Chondrocyte (in vitro differentiated cells): ENCODE data around the gene COL2A1. TPM values are rescaled to one million over a fixed set of nuclear protein-coding genes. Genes with fewer than 3 reads are reported as not detected.

ENCODE experiments used
- DNase-seq: peaks from one replicate; pipeline ENCODE4 v3.0.0; 2021; ENCODE audit warnings: mixed read lengths, low spot score
- H3K27ac Mint-ChIP-seq: one replicate; pipeline ENCODE4 v1.8.0; 2021; ENCODE audit warnings: mild to moderate bottlenecking, moderate library complexity, mixed read lengths; ENCODE audit not compliant: unreplicated experiment
- H3K27me3 Mint-ChIP-seq: 2 replicates; pipeline ENCODE4 v1.8.0; 2021; ENCODE audit warnings: low read depth, mixed read lengths
- H3K36me3 Mint-ChIP-seq: 2 replicates; pipeline ENCODE4 v1.8.0; 2021; ENCODE audit warnings: low read depth, mixed read lengths
- H3K4me1 Mint-ChIP-seq: 2 replicates; pipeline ENCODE4 v1.8.0; 2021; ENCODE audit warnings: low read depth, mild to moderate bottlenecking, mixed read lengths
- H3K4me3 Mint-ChIP-seq: one replicate; pipeline ENCODE4 v1.8.0; 2021; ENCODE audit warnings: mild to moderate bottlenecking, moderate library complexity, mixed read lengths; ENCODE audit not compliant: unreplicated experiment
- H3K9me3 Mint-ChIP-seq: 2 replicates; pipeline ENCODE4 v1.8.0; 2021; ENCODE audit warnings: low read depth, mixed read lengths
- total RNA-seq: library from RNA; stranded (reverse); gene quantifications from 3 replicates; pipeline ENCODE4 v1.2.1, GENCODE V29; 2021
- TF ChIP-seq, protein P1 (sequence below): fragments of 200-600 bp; sonication (generic); IDR thresholded peaks from 2 replicates; pipeline ENCODE4 v1.5.0; 2021; ENCODE audit warnings: antibody characterized with exemption, mild to moderate bottlenecking, moderate library complexity

The COL2A1 gene
- total RNA-seq, 1 donor from 2014 or later, result 35.6 TPM

DNA sequence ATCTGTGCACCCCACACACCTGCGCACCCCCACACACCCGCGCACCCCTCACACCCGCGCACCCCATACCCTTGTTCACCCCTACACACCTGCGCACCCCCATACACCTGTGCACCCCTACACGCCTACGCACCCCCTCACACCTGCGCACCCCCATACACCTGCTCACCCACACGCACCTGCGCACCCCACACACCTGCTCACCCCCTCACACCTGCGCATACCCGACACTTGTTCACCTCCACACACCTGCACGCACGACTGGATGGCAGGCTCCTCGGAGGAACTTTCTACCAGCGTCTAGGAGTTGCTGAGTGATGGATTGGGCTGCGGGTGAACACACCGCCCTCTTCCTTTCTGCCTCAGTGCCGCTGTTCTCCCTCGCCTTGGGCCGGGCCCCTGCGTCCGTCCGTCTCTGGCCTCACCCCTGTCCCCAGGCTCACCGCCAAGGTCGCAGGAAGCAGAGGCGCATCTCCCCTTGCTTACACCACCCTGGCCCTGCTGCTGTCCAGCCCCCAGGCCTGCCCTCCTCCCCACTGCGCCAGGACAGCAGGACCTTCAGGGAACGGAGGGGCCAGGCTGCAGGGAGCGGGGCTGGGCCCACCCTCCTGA lies 61.6 kb downstream of the COL2A1 start:
- H3K9me3 Mint-ChIP-seq, result no peaks in the 10 kb centered on the region
- DNase-seq, result no peak
- no peak overlapping the region for H3K4me3 Mint-ChIP-seq
- H3K36me3 Mint-ChIP-seq, result no peaks in the 10 kb centered on the region
- TF ChIP-seq, protein P1, sequence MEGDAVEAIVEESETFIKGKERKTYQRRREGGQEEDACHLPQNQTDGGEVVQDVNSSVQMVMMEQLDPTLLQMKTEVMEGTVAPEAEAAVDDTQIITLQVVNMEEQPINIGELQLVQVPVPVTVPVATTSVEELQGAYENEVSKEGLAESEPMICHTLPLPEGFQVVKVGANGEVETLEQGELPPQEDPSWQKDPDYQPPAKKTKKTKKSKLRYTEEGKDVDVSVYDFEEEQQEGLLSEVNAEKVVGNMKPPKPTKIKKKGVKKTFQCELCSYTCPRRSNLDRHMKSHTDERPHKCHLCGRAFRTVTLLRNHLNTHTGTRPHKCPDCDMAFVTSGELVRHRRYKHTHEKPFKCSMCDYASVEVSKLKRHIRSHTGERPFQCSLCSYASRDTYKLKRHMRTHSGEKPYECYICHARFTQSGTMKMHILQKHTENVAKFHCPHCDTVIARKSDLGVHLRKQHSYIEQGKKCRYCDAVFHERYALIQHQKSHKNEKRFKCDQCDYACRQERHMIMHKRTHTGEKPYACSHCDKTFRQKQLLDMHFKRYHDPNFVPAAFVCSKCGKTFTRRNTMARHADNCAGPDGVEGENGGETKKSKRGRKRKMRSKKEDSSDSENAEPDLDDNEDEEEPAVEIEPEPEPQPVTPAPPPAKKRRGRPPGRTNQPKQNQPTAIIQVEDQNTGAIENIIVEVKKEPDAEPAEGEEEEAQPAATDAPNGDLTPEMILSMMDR, result no peak
- peaks cover 25% of the 10 kb centered on the region for H3K4me1 Mint-ChIP-seq
- no peak overlapping the region for H3K27ac Mint-ChIP-seq
- no peaks in the 10 kb centered on the region for H3K27me3 Mint-ChIP-seq

DNA sequence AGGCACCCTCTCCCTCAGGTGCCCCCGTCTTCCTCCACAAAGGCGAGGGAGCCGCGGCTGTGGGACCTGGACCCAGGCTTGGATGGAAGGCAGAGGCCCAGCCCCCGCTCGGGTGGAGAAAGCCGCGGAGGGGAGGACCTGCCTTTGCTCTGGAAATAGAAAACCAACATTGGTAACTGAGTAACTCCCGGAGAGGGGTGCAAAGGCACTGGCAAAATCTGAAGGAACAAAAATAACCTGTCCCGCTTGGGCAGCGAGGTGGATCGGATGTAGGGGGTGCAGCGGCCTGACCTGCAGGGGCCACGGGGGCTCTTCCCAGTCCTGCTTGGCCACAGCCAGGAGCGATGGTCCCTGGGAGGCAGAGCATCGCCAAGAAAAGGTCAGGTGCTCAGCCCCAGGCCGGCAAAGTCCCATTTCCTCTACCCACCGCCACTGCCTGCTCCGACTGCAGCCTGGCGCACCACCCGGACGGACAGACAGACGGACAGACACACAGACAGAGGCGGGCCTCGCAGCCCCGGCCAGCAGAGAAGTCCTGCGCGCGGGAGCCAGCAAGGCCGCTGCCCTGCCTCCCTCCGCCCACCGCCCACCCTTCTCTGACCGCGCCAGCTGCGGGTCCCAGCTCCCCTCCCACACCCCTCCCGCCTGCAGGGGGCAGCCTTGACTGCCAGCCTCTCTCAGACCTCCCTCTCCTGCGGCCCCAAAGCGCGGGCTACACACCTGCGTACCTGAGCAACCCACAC lies 62.2 kb downstream of the COL2A1 start:
- H3K4me1 Mint-ChIP-seq, result peaks cover 18% of the 10 kb centered on the region
- TF ChIP-seq, protein P1, result peak; percentile 10
- H3K27me3 Mint-ChIP-seq, result no peaks in the 10 kb centered on the region

GRCh38 chr12:47941475-47941780 lies 62.8 kb downstream of the COL2A1 start:
- Mint-ChIP-seq H3K27ac (no peak overlapping the region), H3K9me3 (no peaks in the 10 kb centered on the region), H3K4me3 (no peak overlapping the region)

More for the DNA sequence above, 62.2 kb downstream of the COL2A1 start:
- no peak for DNase-seq
- H3K27ac Mint-ChIP-seq, result no peak overlapping the region
- no peaks in the 10 kb centered on the region for H3K36me3 Mint-ChIP-seq
- H3K4me3 Mint-ChIP-seq, result no peak overlapping the region
- no peaks in the 10 kb centered on the region for H3K9me3 Mint-ChIP-seq

GRCh38 chr12:47940773-47941474 lies 63.4 kb downstream of the COL2A1 start:
- no peak for DNase-seq
- H3K36me3 Mint-ChIP-seq, result no peaks in the 10 kb centered on the region
- H3K4me1 Mint-ChIP-seq, result peaks cover 9% of the 10 kb centered on the region
- no peak overlapping the region for H3K4me3 Mint-ChIP-seq
- H3K27me3 Mint-ChIP-seq, result no peaks in the 10 kb centered on the region
- no peak overlapping the region for H3K27ac Mint-ChIP-seq
- TF ChIP-seq, protein P1, result no peak
- H3K9me3 Mint-ChIP-seq, result no peaks in the 10 kb centered on the region

More at GRCh38 chr12:47941475-47941780, 62.8 kb downstream of the COL2A1 start:
- H3K36me3 Mint-ChIP-seq, result no peaks in the 10 kb centered on the region
- TF ChIP-seq, protein P1, result no peak
- no peaks in the 10 kb centered on the region for H3K27me3 Mint-ChIP-seq
- no peak for DNase-seq
- peaks cover 12% of the 10 kb centered on the region for H3K4me1 Mint-ChIP-seq

- Mint-ChIP-seq H3K36me3 (no peaks in the 10 kb centered on the region), H3K4me3 (no peak overlapping the region), H3K4me1 (peaks cover 15% of the 10 kb centered on the region), H3K9me3 (no peaks in the 10 kb centered on the region), H3K27ac (no peak overlapping the region), H3K27me3 (no peaks in the 10 kb centered on the region)
- DNase-seq, result no peak
- TF ChIP-seq, protein P1, result no peak
These were observed 65.2 kb downstream of the COL2A1 start for GRCh38 chr12:47939009-47939601.
